Mucosa of gallbladder (tissue), 1 donor: Measurements from ENCODE around the gene JAG2. TPM values are rescaled to one million over a fixed set of nuclear protein-coding genes. Genes with fewer than 3 reads are reported as not detected.

ENCODE experiments used
- DNase-seq: peaks from one replicate; pipeline ENCODE4 v3.0.0-alpha.2; 2020; ENCODE audit warnings: low spot score
- total RNA-seq: library from RNA; stranded (reverse); gene quantifications from one replicate; pipeline ENCODE4 v1.2.1, GENCODE V29; 2021
- donor health status: DM: no; HTN: no; CAD: no.

The JAG2 gene
- total RNA-seq, 1 donor from 2014 or later, result 12.7 TPM

GRCh38 chr14:105139831-105140239 lies 28.7 kb downstream of the JAG2 start:
- DNase-seq, result no peak

- no peak for DNase-seq
Observed at GRCh38 chr14:105139212-105139825, 29.3 kb downstream of the JAG2 start.

- DNase-seq, result no peak
Observed at GRCh38 chr14:105138551-105139111, 29.9 kb downstream of the JAG2 start.

GRCh38 chr14:105138021-105138541 lies 30.5 kb downstream of the JAG2 start:
- DNase-seq, result no peak

DNA sequence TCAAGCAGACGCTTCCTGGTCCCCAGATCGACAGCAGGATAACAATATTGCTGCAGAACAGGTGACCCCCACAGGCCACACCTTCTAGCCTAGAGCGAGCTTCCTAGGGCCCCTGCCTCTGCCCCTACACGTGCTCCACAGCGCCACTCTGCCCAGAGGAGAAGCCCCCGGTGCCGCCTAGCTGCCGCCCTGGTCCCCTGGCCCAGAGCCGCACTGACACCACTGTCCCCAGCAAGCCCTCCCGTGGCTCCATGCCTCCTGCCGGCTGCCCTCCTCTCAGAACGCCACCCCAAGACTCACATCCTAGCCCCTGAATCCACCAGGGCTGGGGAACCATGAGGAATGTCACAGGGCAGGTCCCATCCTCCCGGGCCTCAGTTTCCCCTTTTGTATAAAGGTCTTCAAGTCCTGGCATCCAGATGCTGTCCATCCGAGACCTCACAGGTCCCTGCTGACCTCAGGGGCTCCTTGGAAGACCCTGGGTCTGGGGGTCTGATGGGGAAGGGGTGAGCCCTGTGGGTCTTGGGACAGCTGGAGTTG lies 31.0 kb downstream of the JAG2 start:
- DNase-seq, result no peak

GRCh38 chr14:105136401-105137322 lies 31.9 kb downstream of the JAG2 start:
- no peak for DNase-seq

DNA sequence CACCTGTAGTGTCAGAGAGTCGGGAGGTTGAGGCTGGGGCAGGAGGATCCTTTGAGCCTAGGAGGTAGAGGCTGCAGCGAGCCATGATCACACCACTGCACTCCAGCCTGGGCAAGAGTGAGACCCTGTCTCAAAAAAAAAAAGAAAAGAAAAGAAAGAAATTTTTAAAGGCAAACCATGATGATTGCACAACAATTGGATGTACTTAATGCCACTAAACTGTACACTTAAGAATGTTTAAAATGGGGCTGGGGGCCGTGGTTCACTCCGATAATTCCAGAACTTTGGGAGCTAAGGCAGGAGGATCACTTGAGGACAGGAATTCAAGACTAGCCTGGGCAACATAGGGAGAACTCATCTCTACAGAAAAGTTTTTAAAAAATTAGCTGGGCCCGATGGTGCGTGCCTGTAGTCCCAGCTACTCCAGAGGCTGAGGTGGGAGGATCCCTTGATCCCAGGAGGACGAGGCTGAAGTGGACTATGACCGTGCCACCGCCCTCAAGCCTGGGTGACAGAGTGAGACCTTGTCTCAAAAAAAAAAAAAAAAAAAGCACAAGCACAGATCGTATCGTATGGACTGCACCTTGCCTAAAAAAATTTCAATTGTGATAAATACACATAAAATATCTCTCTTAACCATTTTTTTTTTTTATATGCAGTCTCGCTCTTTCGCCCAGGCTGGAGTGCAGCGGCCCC lies 32.7 kb downstream of the JAG2 start:
- no peak for DNase-seq

GRCh38 chr14:105132921-105133654 lies 35.5 kb downstream of the JAG2 start:
- DNase-seq, result no peak

DNA sequence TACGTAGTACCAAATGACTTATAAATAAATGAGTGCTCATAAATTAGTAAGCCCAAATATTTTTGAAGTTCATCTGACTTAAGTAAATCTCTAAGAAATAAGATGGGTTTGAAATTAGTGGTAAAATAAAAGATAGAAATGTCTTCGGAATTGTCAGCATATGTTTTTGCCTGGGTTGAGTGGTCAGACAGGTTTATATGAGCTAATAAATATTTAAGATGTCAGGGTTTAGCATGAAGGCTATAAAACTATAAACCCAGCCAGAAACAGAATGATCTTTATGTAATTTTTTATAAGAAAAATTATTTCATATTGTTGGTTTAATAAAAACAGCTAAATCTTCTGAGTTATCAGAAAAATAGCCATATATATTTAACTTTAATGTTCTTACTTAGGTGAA lies 37.3 kb downstream of the JAG2 start:
- DNase-seq, result no peak

- no peak for DNase-seq
Observed at GRCh38 chr14:105128059-105128458, 40.5 kb downstream of the JAG2 start.

DNA sequence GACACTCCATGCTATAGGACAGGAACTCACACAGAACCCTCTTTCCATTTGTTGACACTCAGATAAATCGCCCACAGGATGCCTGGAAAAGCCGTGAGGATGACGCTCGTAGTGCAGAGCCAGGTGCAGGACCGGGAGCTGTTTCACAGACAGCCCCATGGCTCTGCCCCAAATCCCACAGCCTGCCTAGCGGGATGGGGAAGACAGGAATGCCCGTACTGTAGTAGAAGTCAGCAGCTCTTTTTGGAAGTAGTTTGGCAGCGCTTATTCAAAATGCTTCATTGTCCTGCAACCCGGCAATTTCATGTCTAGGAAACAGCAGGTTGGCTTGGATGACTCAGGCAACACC lies 41.6 kb downstream of the JAG2 start:
- no peak for DNase-seq

GRCh38 chr14:105126126-105126980 lies 42.2 kb downstream of the JAG2 start:
- no peak for DNase-seq

DNA sequence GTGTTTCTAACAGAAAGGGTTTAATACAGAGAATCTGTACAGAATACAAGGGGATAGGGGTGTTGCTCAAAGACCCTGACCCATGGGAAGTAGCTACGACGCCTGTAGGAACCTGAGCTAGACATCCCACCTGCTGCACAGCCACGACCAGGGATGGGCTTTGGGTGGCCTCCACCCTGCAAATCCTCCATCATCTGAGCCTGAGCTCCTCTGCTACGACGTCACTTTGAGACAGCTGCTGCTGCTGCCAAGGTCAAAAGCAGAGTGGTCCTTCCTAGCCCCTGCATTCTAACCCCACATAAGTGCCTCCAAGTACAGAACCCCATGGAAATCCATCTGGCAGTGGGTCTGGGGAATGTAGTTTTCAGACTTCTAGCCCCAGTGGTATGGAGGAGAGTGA lies 43.8 kb downstream of the JAG2 start:
- no peak for DNase-seq

DNA sequence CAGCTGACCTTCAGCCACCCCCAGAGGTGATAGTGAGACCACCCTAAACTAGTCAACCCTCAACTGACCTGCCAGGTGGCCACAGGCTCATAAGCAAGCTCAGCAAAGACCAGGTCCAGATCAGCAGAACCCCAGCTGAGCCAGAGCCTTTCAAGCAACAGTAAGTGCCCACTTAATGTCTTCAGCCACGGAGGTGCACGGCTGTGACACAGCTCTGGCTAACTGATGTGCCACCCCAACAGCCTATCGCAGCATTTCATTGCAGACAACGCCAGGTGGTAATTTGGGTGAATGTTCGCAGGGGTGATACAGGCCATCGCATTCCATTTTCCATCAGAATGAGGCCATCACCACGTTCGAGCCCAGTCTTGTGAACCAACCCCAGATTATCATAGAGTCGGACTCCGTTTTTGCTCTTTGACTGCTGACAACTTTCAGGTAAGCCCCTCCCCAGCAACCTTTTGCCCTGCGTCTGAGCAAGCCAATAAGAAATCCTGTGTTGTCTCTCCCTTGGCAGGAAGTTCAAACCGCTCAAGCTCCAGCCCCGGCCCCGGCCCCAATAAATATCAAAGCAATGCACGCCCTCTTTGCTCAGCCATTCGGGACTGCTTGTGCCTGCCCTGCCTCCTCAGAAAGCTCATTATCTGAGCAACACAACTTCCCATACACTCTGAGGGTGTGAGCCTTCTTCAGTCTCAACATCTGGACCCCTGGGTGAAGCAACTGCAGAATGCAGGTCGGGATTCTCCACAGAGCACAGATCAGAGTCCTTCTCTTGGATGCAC lies 44.4 kb downstream of the JAG2 start:
- DNase-seq, result no peak

DNA sequence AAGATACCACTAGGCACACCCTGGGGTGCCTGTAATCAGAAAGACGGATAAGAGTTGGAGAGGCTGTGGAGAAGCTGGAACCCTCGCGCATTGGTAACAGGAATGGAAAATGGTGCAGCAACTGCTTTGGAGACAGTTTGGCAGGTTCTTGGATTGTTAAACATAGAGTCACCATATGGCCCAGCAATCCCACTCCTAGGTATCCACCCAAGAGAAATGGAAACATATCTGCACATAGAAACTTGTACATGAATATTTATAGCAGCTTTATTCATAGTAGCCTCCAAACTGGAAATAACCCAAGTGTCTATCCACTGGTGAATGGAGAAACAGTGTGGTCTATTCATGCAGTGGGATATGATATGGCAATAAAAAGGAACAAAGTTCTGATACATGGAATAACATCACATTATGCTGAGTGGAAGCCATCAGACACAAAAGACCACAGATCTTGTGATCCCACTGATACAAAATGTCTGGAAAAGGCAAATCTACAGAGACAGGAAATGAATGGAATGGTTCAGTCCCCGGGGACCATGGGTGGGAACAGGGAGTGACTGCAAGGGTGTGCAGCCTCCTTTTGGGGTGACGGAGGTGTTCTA lies 45.4 kb downstream of the JAG2 start:
- no peak for DNase-seq

- no peak for DNase-seq
Observed at GRCh38 chr14:105120056-105120455, 48.5 kb downstream of the JAG2 start.

- no peak for DNase-seq
Observed at GRCh38 chr14:105119408-105120025, 49.1 kb downstream of the JAG2 start.

- no peak for DNase-seq
Observed at GRCh38 chr14:105118646-105119407, 49.7 kb downstream of the JAG2 start.
